Inflammatory macrophage (primary cell): ENCODE data around the gene UPF2.

Experiments
- DNase-seq, 2 donors: peaks; one replicate each; pipeline ENCODE4 v3.0.0-alpha.2; 2020 to 2022

UPF2 gene

GRCh38 chr10:11958956-11959355 is 83.7 kb downstream of the UPF2 start:
- no peak for DNase-seq

GRCh38 chr10:11951695-11952094 is 90.9 kb downstream of the UPF2 start:
- no peak for DNase-seq

- DNase-seq, result no peak
These were observed 92.1 kb downstream of the UPF2 start for GRCh38 chr10:11950325-11951018.

- no peak for DNase-seq
These were observed 93.5 kb downstream of the UPF2 start for GRCh38 chr10:11949152-11949551.

- DNase-seq, result no peak
These were observed 96.0 kb downstream of the UPF2 start for GRCh38 chr10:11946652-11947051.

GRCh38 chr10:11936389-11937152 is 106.0 kb downstream of the UPF2 start:
- DNase-seq, result no peak

GRCh38 chr10:11934262-11934661 is 108.3 kb downstream of the UPF2 start:
- DNase-seq, result no peak

GRCh38 chr10:11933577-11934223 is 108.9 kb downstream of the UPF2 start:
- no peak for DNase-seq

GRCh38 chr10:11931038-11931437 is 111.6 kb downstream of the UPF2 start:
- DNase-seq, result no peak

- no peak for DNase-seq
These were observed 112.2 kb downstream of the UPF2 start for GRCh38 chr10:11930312-11930978.

GRCh38 chr10:11927746-11928145 is 114.9 kb downstream of the UPF2 start:
- DNase-seq, result no peak

GRCh38 chr10:11921800-11922392 is 120.7 kb downstream of the UPF2 start:
- no peak for DNase-seq

GRCh38 chr10:11919271-11919670 is 123.3 kb downstream of the UPF2 start:
- DNase-seq, result no peak

- DNase-seq, result no peak
These were observed 124.2 kb downstream of the UPF2 start for GRCh38 chr10:11918384-11918783.

- DNase-seq, result no peak
These were observed 129.4 kb downstream of the UPF2 start for GRCh38 chr10:11913079-11913641.

- no peak for DNase-seq
These were observed 132.5 kb downstream of the UPF2 start for GRCh38 chr10:11910102-11910501.

- DNase-seq, result no peak
These were observed 133.0 kb downstream of the UPF2 start for GRCh38 chr10:11909618-11910017.

GRCh38 chr10:11908991-11909390 is 133.6 kb downstream of the UPF2 start:
- DNase-seq, result no peak

GRCh38 chr10:11908536-11908935 is 134.1 kb downstream of the UPF2 start:
- DNase-seq, result no peak

GRCh38 chr10:11907914-11908313 is 134.7 kb downstream of the UPF2 start:
- no peak for DNase-seq

GRCh38 chr10:11906714-11907113 is 135.9 kb downstream of the UPF2 start:
- peak in 1 of 2 donors; percentile 15 for DNase-seq

- no peak for DNase-seq
These were observed 140.0 kb downstream of the UPF2 start for GRCh38 chr10:11902646-11903045.
